Measurements from ENCODE around the gene TACC2.
A peak's percentile ranks its signal among the peaks of the same experiment; 100 is the strongest.
"Not testable (repeated sequence)": the region's sequence is repeated elsewhere in the genome, so short reads cannot be mapped to it uniquely, and the experiment has no call there.

Gene TACC2

GRCh38 chr10:122097935-122098334 is 109.0 kb downstream of the TACC2 start:
- no peak for DNase-seq
- H3K27me3 ChIP-seq: no peaks in the 10 kb centered on the region
- no peaks in the 10 kb centered on the region for H3K36me3 ChIP-seq
- no peak overlapping the region for H3K4me3 ChIP-seq (ENCODE audit: low read depth, low read length)
- no peak for TF ChIP-seq CTCF (IDR thresholded peaks at IDR 0.05; ENCODE audit: low read depth, low read length)
- no peaks in the 10 kb centered on the region for H3K9me3 ChIP-seq
- H3K4me1 ChIP-seq: peaks cover 4% of the 10 kb centered on the region; the same call in 1 of the 2 replicates

- TF ChIP-seq CTCF (IDR thresholded peaks at IDR 0.05; ENCODE audit: low read depth, low read length): no peak
- peak; percentile 55 for DNase-seq
These were observed 110.0 kb downstream of the TACC2 start for GRCh38 chr10:122098924-122099323.

GRCh38 chr10:122099562-122099961 is 110.6 kb downstream of the TACC2 start:
- peaks cover 4% of the 10 kb centered on the region; the same call in 1 of the 2 replicates for H3K4me1 ChIP-seq
- no peak for TF ChIP-seq CTCF (IDR thresholded peaks at IDR 0.05; ENCODE audit: low read depth, low read length)
- H3K4me3 ChIP-seq (ENCODE audit: low read depth, low read length): no peak overlapping the region
- no peaks in the 10 kb centered on the region for H3K36me3 ChIP-seq
- no peaks in the 10 kb centered on the region for H3K9me3 ChIP-seq
- H3K27me3 ChIP-seq: no peaks in the 10 kb centered on the region
- no peak for DNase-seq

More at GRCh38 chr10:122098924-122099323, 110.0 kb downstream of the TACC2 start:
- no peaks in the 10 kb centered on the region for H3K36me3 ChIP-seq
- H3K9me3 ChIP-seq: no peaks in the 10 kb centered on the region
- peaks cover 4% of the 10 kb centered on the region; the same call in 1 of the 2 replicates for H3K4me1 ChIP-seq
- no peak overlapping the region; the same call in 1 of the 2 replicates for H3K4me3 ChIP-seq (ENCODE audit: low read depth, low read length)
- no peaks in the 10 kb centered on the region for H3K27me3 ChIP-seq

- H3K4me3 ChIP-seq (ENCODE audit: low read depth, low read length): no peak overlapping the region
- H3K27me3 ChIP-seq: no peaks in the 10 kb centered on the region
- peaks cover 4% of the 10 kb centered on the region; the same call in 1 of the 2 replicates for H3K4me1 ChIP-seq
- no peak for DNase-seq
- no peak for TF ChIP-seq CTCF (IDR thresholded peaks at IDR 0.05; ENCODE audit: low read depth, low read length)
- no peaks in the 10 kb centered on the region for H3K36me3 ChIP-seq
- no peaks in the 10 kb centered on the region for H3K9me3 ChIP-seq
These were observed 113.3 kb downstream of the TACC2 start for GRCh38 chr10:122102146-122102868.

DNA sequence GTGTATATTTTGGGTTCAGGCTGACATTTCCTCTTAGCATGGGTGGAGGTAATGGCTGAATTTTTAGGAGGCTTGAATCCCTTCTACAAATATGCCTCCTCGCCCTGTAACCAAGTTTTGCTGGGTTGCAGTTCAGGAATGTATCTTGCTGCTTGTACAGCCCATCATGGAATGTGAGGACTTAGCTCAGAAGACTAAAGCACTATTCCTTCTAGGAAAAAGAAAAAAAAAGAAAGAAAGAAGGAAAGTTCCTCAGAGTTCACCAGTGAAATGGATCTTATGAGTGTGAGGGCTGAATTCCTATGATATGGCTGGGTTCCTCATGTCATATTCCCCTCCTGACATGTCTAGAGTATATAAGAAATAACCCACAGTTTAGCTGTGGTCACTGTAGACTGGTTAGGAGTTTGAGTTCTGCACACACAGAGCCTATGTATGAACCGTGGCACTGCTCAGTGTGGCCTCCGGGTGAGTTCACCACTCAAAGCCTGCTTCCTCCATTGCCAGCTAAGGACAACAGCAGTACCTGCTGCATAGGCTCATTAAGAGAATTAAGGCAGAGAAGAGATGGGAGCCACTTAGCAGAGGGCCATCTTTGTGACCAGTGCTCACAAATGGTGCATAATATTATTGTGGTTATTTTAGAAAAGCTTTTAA is 114.0 kb downstream of the TACC2 start:
- DNase-seq: no peak
- TF ChIP-seq CTCF (IDR thresholded peaks at IDR 0.05; ENCODE audit: low read depth, low read length): no peak
- no peak overlapping the region for H3K4me3 ChIP-seq (ENCODE audit: low read depth, low read length)
- H3K9me3 ChIP-seq: no peaks in the 10 kb centered on the region
- H3K36me3 ChIP-seq: no peaks in the 10 kb centered on the region
- H3K27me3 ChIP-seq: no peaks in the 10 kb centered on the region
- peaks cover 4% of the 10 kb centered on the region; the same call in 1 of the 2 replicates for H3K4me1 ChIP-seq

- peaks cover 3% of the 10 kb centered on the region; the same call in 1 of the 2 replicates for H3K4me1 ChIP-seq
- no peaks in the 10 kb centered on the region for H3K9me3 ChIP-seq
- no peaks in the 10 kb centered on the region for H3K36me3 ChIP-seq
- DNase-seq: no peak
- no peak overlapping the region for H3K4me3 ChIP-seq (ENCODE audit: low read depth, low read length)
- no peaks in the 10 kb centered on the region for H3K27me3 ChIP-seq
- TF ChIP-seq CTCF (IDR thresholded peaks at IDR 0.05; ENCODE audit: low read depth, low read length): no peak
These were observed 114.6 kb downstream of the TACC2 start for GRCh38 chr10:122103592-122103991.

DNA sequence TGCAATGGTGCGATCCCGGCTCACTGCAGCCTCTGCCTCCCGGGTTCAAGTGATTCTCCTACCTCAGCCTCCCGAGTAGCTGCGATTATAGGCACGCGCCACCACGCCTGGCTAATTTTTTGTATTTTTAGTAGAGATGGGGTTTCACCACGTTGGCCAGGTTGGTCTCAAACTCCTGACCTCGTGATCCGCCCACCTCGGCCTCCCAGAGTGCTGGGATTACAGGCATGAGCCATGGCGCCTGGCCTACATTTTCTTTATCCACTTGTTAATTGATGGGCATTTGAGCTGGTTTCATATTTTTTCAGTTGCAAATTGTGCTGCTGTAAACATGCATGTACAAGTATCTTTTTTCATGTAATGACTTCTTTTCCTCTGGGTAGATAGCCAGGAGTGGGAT is 119.8 kb downstream of the TACC2 start:
- not testable (repeated sequence) for H3K9me3 ChIP-seq; H3K27me3 ChIP-seq; DNase-seq; H3K4me3 ChIP-seq (ENCODE audit: low read depth, low read length); H3K36me3 ChIP-seq; H3K4me1 ChIP-seq

Measured in BE2C (cell line).